ENCODE data around the gene R3HDM2.

- TF ChIP-seq CTCF (IDR thresholded peaks at IDR 0.05) (no peak), POLR2AphosphoS5 (IDR thresholded peaks at IDR 0.05) (no peak)
Measured at GRCh38 chr12:57439762-57440266, 9.0 kb upstream of the R3HDM2 start.

Data from esophagus muscularis mucosa (tissue), 3 donors.